GM10248 (cell line): ENCODE measurements around the gene FZD7.

Experiments used
- CTCF ChIA-PET: fragments of 300-600 bp; sonication (Branson Sonifier 250); formaldehyde crosslinking; extraction: SDS; loops from one replicate; lab custom pipeline; 2021; ENCODE audit warnings: antibody characterized with exemption; lab: Yijun Ruan, JAX
- POLR2A ChIA-PET: fragments of 350-650 bp; sonication (Branson Sonifier 250); formaldehyde crosslinking; extraction: SDS; loops from one replicate; lab custom pipeline; 2020; ENCODE audit warnings: antibody characterized with exemption; lab: Yijun Ruan, JAX
- DNase-seq: peaks from one replicate; pipeline ENCODE4 v3.0.0; 2012; ENCODE audit errors: extremely low spot score
- TF ChIP-seq, protein P1 (sequence below): IDR thresholded peaks from 2 replicates; pipeline ENCODE4 v1.5.1; 2012; ENCODE audit warnings: mild to moderate bottlenecking, low read depth; ENCODE audit errors: extremely low read depth, missing control alignments, control extremely low read depth

The FZD7 gene

DNA sequence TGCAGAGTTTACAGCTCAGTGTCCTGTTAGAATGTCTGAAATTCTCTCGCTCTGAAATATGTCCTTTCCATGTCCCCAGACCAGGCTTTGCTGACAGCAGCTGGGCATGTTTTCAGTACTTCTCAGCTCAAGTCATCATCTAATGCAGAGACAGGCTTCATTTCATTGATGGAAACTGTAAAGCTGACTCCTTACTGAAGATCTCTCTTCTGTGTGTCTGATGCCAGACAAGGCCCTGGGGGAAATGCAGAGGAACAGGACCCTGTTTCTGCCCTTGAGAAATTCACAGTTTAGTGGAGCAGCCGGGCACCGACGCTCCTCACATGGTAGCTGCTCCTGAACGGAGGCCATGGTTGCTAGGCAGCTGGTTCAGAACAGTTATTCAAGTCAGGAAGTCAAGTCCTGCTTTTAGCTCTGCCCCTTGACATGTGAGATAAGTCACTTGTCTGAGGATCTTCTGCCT, 24.6 kb upstream of the FZD7 start:
- no peak for DNase-seq
- TF ChIP-seq, protein P1, sequence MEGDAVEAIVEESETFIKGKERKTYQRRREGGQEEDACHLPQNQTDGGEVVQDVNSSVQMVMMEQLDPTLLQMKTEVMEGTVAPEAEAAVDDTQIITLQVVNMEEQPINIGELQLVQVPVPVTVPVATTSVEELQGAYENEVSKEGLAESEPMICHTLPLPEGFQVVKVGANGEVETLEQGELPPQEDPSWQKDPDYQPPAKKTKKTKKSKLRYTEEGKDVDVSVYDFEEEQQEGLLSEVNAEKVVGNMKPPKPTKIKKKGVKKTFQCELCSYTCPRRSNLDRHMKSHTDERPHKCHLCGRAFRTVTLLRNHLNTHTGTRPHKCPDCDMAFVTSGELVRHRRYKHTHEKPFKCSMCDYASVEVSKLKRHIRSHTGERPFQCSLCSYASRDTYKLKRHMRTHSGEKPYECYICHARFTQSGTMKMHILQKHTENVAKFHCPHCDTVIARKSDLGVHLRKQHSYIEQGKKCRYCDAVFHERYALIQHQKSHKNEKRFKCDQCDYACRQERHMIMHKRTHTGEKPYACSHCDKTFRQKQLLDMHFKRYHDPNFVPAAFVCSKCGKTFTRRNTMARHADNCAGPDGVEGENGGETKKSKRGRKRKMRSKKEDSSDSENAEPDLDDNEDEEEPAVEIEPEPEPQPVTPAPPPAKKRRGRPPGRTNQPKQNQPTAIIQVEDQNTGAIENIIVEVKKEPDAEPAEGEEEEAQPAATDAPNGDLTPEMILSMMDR: no peak
- ChIA-PET POLR2A (no interaction called here), CTCF (interaction anchor here (0.9 to 1.8 kb wide), 4 partner anchors 10 to 26 kb away, joined by 3 to 5 read pairs (median 3); no protein-coding TSS in a partner anchor)

DNA sequence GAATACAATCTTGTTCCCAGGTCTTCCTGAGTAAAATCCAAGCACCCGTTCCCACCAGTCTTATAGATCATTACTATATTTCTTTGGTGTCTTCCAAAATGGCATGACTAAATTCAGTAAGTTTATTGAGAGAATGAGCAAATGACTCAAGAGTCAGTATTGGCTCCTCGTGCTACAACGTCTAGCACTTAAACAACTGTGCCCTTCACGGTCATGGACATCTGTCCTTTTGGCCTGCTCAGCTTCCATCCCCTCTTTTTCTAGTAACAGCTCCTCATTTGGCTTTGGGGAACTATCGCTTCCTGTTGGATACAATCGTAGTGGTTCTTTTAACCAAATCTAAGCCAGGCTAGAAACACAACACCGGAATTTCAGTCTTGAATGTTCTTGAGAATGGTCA, 24.1 kb upstream of the FZD7 start:
- ChIA-PET POLR2A (no interaction called here), CTCF (interaction anchor here (0.9 to 1.8 kb wide), 3 partner anchors 9 to 20 kb away, joined by 3 to 5 read pairs (median 3); no protein-coding TSS in a partner anchor)
- TF ChIP-seq, protein P1: no peak
- DNase-seq: no peak

DNA sequence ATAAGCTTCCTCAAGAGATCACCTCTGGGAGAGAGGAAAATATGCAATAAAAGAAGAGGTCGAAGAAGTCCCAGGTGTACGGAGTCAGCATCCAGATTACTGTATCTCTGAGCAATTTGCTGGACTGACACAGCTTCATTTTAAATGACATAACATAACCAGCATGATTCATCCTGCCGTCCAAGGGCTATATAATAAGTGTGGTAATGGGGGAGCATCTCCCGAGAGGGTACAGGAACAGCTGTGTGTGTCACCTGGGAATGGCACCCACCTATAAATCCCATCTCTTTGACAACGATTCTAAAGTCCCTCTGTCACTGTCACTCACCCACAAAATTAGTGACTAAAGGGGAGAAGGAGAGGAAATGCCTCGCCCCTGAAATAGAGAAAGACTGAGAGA, 19.3 kb upstream of the FZD7 start:
- ChIA-PET CTCF (interaction anchor here (1.4 kb wide), 1 partner anchor 13 kb away, joined by 3 read pairs; no protein-coding TSS in a partner anchor), POLR2A (no interaction called here)
- TF ChIP-seq, protein P1: no peak
- no peak for DNase-seq

DNA sequence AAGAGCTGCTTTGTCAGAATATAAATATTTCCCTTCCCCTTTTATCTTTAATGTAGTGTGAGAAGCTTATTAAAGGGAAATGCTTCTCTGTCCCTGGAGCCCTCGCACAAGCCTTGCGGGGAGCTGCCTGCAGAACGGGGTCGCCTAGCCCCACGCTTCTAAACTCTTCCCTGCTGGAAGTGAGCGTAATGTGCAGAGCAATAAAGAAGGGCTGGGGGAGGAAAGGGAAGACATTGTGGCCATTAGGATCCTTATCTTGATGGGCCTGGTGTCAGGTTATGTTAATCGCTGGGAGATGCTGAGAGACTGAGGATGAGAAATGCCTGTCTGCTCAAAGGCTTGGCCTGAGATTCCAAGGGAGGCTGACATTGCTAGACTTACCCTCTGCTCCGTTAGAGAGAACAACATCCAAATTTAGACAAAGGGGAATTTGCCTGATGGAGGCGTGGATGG, 18.9 kb upstream of the FZD7 start:
- TF ChIP-seq, protein P1: no peak
- CTCF ChIA-PET: no interaction called here
- no peak for DNase-seq
- POLR2A ChIA-PET: no interaction called here

DNA sequence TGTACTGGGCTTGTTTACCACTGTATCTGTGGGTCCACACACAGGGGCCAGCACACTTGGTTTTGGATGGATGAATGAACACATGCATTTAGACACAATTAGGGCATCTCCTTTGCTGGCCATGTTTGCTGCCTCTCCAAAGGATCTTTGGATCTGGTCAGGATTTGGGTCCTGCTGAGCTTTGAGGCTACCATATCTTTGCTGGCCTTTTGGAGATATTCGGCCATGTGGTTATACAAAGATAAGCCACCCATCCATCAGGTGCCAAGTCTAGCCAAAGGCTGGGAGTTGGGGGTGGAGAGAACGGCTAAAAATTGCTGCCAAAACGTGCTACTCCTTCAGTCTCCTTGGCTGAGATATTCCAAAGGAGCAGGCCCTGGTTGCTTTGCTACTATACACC, 18.2 kb upstream of the FZD7 start:
- POLR2A ChIA-PET: no interaction called here
- TF ChIP-seq, protein P1: no peak
- CTCF ChIA-PET: no interaction called here
- no peak for DNase-seq

DNA sequence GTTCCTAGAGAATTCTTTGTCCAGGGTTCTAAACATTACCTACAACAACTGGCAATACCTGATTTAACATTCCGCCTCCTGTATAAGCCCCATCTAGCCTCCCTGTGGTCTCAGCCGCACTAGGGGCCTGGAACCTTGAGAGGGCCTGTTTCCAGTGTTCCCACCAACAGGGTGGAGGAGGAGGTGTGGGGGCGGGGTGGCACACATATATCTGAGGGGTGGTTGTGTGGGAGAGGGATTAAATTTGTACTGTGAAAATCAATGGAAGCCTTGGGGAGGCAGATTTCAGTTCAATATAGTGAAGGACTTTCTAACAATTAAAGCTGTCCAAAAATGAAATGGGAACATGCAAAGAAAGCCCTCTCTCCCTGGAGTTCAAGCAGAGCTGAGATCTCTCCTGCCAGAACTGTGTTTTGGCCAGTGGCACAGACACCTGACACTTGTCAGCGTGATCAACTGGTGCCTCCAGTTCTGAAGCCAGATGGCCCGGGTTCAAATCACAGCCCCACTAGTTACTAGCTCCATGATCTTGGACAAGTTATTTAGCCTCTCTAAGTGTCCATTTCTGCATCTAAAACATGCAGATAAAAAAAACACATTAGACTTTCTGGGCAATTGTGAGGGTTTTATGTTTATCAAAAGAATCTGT, 17.0 kb upstream of the FZD7 start:
- no peak for DNase-seq
- TF ChIP-seq, protein P1: no peak
- ChIA-PET POLR2A (no interaction called here), CTCF (no interaction called here)
